ENCODE data around the gene BRPF1. TPM values are rescaled to one million over a fixed set of nuclear protein-coding genes. Genes with fewer than 3 reads are reported as not detected.
A peak's percentile ranks its signal among the peaks of the same experiment; 100 is the strongest.
"Not testable (repeated sequence)": the region's sequence is repeated elsewhere in the genome, so short reads cannot be mapped to it uniquely, and the experiment has no call there.

BRPF1 gene
- polyA plus RNA-seq, 1 donor, result 17.9 TPM

DNA sequence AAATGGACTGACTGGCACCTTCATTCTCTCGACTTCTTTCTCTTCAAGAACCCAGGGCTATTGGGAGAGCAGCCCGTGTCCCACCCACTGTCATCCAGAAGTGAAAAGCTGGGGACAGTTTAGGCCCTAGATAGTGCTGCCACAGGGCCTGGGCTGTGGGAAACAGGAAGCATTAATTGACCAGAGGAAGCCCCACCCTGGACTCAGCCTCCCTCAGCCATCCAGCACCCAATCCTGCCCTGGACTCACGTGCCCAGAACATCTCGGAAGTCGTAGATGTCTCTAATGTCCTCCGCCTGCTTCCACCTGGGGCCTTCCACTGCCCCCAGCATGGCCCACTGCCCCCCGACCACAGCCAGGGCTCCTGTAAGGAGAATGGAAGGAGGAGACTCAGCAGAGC is 35.9 kb downstream of the BRPF1 start:
- DNase-seq, result no peak

DNA sequence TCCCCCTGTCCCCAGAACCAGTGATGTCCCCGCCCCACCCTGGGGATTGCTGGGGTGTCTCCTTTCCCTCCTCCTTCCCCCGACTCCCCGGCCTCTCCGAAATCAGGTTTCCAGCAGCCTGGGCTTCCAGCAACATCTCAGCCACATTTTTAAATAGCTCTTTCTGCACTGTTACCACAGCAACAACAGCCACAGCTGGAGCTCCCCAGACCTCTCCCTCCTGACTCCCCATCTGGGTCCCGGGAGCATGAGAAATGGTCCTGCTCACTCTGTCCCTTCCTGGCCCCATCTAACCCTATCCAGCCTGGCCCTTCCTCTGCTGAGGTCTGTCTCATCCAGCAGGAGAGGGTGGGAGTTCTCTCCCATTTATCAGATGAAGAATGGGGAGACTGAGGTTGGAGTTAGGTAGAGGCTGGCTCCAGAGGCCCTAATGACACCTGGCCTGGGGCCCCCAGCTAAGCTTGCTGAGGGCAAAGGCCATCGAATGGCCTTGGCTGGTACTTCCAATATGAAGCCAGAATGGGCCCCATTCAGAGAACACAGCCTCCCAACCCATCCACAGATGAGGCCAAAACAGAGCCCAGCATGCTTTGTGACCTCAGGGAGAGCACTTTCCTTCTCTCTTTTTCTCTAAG is 36.7 kb downstream of the BRPF1 start:
- no peak for DNase-seq

GRCh38 chr3:9769012-9769411 is 37.5 kb downstream of the BRPF1 start:
- DNase-seq, result no peak

DNA sequence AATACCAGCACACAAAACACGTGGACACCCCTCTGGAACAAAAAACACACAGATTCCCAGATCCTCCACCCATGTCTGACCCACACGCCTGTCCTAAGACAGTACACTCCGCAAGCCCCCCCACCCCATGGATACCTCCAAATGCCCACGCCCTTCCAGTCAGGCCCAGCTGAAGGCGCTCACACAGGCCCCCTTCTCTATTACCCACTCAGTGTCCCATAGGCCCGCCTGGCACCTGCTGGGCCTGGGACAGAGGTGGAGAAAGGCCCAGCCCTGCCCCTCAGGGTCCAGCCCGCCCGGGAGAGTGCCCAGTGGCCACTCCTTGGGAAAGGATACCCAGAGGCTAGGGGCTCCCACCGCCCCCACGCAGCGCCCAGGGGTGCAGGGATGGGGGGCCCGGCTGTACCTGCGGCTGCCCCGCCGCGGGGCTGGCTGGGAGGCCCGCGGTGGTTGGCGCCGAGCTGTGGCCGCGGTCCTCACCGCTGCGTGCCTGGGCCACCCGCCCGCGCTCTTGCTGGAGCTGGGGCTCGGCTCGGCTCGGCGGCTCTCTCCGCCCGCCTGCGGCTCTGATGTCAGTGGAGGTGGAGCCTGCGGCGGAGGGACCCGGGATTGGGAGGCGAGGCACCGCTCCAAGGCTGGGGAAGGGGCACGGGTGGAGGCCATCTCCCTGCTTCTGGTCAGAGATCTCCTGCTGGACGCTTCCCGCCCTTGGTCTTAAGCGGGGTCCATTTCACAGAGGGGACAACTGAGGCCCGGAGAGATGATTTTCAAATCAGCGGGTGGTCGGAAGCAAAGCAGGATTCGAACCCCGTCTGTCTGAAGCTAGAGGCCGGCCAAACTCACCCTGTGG is 38.1 kb downstream of the BRPF1 start, which contains the start of gene CAMK1:
CAMK1 (minus strand) TSS at position 522 of the 850 bp plus-strand sequence. CDS start 2,198 bp downstream, outside the sequence.
- DNase-seq, result peak; percentile 75

- DNase-seq, result peak; percentile 59
These were observed 38.8 kb downstream of the BRPF1 start for GRCh38 chr3:9770276-9770812.

DNA sequence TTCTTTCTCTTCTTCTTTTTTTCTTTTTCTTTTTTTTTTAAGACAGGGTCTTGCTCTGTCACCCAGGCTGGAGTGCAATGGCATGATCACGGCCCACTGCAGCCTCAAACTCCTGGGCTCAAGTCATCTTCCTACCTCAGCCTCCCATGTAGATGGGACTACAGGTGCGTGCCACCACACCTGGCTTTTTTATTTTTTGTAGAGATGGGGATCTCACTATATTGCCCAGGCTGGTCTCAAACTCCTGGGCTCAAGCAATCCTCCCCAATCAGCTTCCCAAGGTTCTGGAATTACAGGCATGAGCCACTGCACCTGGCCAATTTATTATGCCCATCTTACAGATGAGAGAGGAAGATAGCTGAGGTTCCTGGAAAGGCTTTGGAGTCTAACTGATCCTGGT is 39.5 kb downstream of the BRPF1 start:
- DNase-seq, result not testable (repeated sequence)

DNA sequence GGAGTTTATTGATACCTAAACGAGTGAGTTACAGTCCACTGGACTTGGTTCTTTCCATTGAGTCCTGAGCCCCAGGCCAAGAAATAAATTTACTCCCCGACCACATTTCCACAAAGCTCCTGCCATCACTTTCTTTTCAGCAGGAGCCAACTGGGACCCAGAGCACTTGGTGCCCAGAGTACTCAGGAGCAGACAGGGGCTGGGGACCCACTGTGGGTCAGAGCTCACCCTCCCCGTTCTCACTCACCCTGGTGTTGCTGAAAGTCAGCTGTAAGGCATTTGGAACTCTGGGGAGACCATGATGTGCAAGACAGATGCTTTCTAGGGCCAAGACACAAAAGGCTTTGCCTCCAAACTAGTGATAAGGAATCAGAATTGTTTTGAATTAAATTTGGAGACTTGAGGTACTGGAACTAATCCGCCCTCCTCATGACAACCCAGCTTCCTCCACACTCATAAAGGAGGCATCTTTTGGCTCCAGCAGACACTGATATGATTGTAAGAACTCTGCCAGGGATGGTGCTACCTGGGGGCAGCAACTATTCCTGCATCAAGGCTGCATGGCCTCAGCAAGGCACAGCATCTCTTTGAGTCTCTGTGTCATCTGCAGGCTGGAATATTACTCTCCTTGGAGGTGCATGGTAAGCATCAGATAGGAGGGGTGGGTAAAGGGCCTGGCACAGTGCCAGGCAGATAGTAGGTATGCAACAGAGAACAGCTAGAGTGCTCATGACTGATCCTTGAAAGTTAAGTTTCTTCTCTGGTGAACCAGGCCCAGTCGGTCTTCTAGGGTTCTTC is 45.6 kb downstream of the BRPF1 start:
- no peak for DNase-seq

- no peak for DNase-seq
These were observed 46.1 kb downstream of the BRPF1 start for GRCh38 chr3:9777694-9778021.

- DNase-seq, result no peak
These were observed 46.9 kb downstream of the BRPF1 start for GRCh38 chr3:9778143-9779074.

GRCh38 chr3:9779075-9779593 is 47.6 kb downstream of the BRPF1 start:
- DNase-seq, result no peak

DNA sequence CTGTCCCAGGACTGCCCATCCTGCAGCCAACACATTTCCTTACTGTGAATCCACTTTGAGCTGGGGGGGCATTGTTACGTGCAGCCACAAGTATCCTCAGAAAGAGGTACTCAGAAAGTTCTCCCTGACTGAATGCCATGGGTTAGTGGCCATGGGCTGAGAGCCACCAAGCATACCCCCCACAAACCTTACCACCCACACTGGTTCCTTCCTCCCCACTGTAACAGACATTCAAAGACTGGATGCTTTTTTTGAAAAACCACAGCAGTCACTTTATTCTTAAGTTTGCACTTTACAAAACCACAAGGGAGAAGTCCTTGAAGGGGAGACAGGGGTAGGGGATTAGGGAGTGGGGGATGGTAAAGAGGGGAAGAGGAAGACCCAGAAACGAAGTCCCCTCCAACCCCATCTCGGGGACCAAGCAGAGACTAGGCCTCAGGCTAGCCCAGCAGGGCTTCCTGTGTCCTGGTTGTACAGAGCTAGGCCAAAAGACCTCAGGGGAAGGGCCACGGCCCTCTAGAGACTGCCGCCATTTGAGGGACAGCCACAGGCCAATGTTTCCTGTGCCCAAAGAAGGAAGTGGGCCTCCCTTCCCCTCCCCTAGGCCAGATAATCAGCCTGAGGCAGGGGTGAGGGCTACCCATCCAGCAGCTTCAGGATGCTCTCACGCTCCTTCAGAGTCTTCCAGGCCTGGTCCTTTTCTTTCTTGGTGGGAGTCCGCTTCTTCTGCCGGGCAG is 48.4 kb downstream of the BRPF1 start:
- DNase-seq, result no peak

GRCh38 chr3:9780458-9780812 is 48.9 kb downstream of the BRPF1 start:
- DNase-seq, result no peak

DNA sequence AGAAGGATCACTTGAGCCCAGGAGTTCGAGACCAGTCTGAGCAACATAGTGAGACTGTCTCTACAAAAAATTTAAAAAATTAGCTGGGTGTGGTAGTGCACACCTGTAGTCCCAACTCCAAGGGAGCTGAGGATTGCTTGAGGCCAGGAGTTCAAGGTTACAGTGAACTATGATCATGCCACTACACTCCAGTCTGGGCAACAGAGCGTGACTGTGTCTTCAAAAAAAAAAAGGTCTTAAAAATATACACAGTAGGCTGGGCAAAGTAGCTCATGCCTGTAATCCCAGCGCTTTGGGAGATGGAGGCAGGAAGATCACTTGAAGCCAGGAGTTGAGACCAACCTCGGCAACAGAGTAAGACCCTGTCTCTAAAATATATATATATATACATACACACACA is 49.4 kb downstream of the BRPF1 start:
- no peak for DNase-seq

DNA sequence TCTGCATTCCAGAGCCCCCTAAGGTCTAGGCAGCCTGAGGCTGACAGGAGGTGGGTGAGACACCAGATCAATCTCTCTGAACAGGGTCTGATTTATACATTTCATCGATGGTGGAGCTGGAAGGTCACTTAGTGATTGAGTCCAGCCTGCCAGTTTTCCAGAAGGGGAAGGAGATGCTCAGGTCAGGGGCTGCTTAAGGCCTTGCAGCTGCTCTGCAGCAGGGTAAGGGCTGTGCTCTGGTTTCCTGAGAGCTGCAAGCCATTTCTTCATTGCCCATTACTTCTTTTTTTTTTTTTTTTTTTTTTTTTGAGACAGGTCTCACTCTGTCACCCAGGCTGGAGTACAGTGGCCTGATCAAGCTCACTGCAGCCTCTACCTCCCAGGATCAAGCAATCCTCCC is 50.0 kb downstream of the BRPF1 start:
- no peak for DNase-seq

DNA sequence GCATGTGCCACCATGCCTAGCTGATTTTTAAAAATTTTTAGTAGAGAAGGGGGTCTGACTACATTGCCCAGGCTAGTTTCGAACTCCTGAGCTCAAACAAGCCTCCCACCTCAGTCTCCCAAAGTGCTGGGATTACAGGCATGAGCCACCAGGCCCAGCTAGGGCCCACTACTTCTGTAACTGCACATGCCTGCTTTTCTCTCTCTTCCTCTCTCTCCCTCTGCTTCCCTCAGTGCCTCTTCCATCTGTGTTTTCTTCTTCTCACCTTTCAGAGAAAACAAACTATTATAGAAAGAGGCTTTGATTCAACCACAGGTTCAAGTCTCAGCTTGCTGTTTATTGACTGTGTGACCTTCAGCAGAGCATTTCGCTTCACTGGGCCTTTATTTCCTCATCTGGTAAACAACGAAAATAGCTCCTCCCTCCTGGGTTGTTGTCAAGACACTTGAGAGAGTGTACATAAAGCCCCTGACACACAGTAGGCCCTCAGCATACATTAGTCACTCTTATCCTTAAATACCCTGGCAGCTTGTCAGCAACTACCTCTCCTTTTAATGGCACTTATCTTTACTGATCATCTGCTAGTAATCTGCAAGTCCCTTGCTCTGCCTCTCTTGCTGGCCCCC is 50.6 kb downstream of the BRPF1 start:
- no peak for DNase-seq

- DNase-seq, result no peak
These were observed 51.2 kb downstream of the BRPF1 start for GRCh38 chr3:9782770-9783169.

GRCh38 chr3:9783954-9784353 is 52.4 kb downstream of the BRPF1 start:
- no peak for DNase-seq

DNA sequence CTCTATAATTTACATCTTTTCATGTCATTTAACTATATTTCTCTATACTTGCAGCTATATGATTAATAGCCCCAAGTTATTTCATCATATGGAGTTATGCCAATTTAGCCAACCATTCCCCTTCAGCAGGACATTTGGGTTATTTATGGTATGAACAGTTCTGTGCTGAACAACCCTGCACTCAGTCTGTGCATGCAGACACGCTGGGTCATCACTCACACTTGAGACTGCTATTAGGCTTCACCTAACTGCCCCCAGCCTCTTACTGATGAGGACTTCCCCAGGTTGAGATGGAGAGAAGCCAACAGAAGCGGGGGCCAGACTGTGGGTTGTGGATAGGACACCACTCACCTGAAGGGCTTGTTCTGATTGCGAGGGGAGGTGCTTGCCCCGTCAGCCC is 53.4 kb downstream of the BRPF1 start:
- DNase-seq, result no peak

GRCh38 chr3:9785602-9786001 is 54.1 kb downstream of the BRPF1 start:
- no peak for DNase-seq

DNA sequence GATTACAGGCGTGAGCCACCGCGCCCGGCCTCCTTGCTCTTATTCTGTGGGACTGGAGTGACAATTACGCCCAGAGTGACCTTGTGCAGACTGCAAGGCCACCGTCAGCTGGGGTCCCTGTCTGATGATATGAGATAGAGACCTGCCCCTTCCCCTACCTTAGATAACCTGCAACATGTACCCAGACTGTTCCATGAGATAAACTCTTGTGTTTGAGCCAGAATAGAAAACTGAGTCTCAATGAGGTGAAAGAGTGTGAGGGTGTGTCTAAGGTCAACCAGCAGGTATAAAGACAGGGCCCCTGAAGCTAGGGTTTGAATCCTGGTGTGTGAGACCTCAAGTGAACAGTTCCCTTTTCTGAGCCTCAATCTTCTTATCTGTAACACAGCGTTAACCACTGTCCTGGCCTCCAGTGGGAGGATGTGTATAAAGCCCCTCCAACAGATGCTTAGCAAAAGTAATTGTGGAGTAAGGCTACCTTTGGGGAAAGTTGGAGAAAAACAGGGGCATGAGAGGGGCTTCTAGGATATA is 54.7 kb downstream of the BRPF1 start:
- no peak for DNase-seq

All from left kidney (tissue), 2 donors.